CD4-positive, alpha-beta memory T cell (primary cell): Measurements from ENCODE around the gene STKLD1. TPM values are rescaled to one million over a fixed set of nuclear protein-coding genes. Genes with fewer than 3 reads are reported as not detected.
A peak's percentile ranks its signal among the peaks of the same experiment; 100 is the strongest.

Experiments
- CTCF ChIA-PET: fragments of 350-600 bp; sonication (Branson Sonifier 250); formaldehyde crosslinking; loops from one replicate; lab custom pipeline; 2021; ENCODE audit warnings: inconsistent platforms; ENCODE audit not compliant: partially characterized antibody; lab: Charles Lee
- POLR2A ChIA-PET: fragments of 350-600 bp; sonication (Branson Sonifier 250); formaldehyde crosslinking; loops from one replicate; lab custom pipeline; 2021; ENCODE audit not compliant: partially characterized antibody; lab: Charles Lee
- DNase-seq, 5 donors: peaks; one replicate each; pipeline versions ENCODE4 v3.0.0 to v3.0.0-alpha.2; 2020 to 2022; ENCODE audit warnings: mixed read lengths in 1 of 5
- H3K27ac ChIP-seq: one replicate; pipeline ENCODE4 v1.7.0; 2013; ENCODE audit warnings: low read depth, low read length
- H3K27me3 ChIP-seq: 2 replicates; pipeline ENCODE4 v1.7.0; 2013; ENCODE audit warnings: mild to moderate bottlenecking, low read length, moderate library complexity; ENCODE audit not compliant: insufficient read depth
- H3K36me3 ChIP-seq: 2 replicates; pipeline ENCODE4 v1.7.0; 2013; ENCODE audit warnings: mild to moderate bottlenecking, low read length, moderate library complexity; ENCODE audit not compliant: insufficient read depth
- H3K4me1 ChIP-seq: 2 replicates; pipeline ENCODE4 v1.7.0; 2013; ENCODE audit warnings: mild to moderate bottlenecking, low read length, moderate library complexity; ENCODE audit not compliant: insufficient read depth
- H3K4me3 ChIP-seq, 2 donors: one replicate each; pipeline ENCODE4 v1.7.0; 2013; ENCODE audit warnings: low read length in 2 of 2, mild to moderate bottlenecking in 1 of 2
- H3K9me3 ChIP-seq, 2 donors: one replicate each; pipeline ENCODE4 v1.7.0; 2013; ENCODE audit warnings: low read length in 2 of 2, control low read depth in 1 of 2; ENCODE audit not compliant: control insufficient read depth in 1 of 2
- H3K27ac Mint-ChIP-seq, 7 donors: one replicate each; pipeline ENCODE4 v1.8.0; 2020 to 2021; ENCODE audit warnings: mixed read lengths in 7 of 7, mild to moderate bottlenecking in 6 of 7, inconsistent platforms in 3 of 7, moderate library complexity in 3 of 7
- H3K27me3 Mint-ChIP-seq, 2 donors: one replicate each; pipeline ENCODE4 v1.8.0; 2020 to 2021; ENCODE audit warnings: mixed read lengths in 2 of 2
- H3K36me3 Mint-ChIP-seq, 2 donors: one replicate each; pipeline ENCODE4 v1.8.0; 2020 to 2021; ENCODE audit warnings: mixed read lengths in 2 of 2, inconsistent platforms in 1 of 2, mild to moderate bottlenecking in 1 of 2
- H3K4me1 Mint-ChIP-seq, 4 donors: one replicate each; pipeline ENCODE4 v1.8.0; 2020 to 2021; ENCODE audit warnings: mixed read lengths in 4 of 4, mild to moderate bottlenecking in 1 of 4
- H3K4me3 Mint-ChIP-seq, 8 donors: one replicate each; pipeline ENCODE4 v1.8.0; 2020 to 2021; ENCODE audit warnings: mixed read lengths in 8 of 8, mild to moderate bottlenecking in 7 of 8, moderate library complexity in 6 of 8, inconsistent platforms in 3 of 8
- H3K9me3 Mint-ChIP-seq, 8 donors: one replicate each; pipeline ENCODE4 v1.8.0; 2020 to 2021; ENCODE audit warnings: mixed read lengths in 8 of 8, mild to moderate bottlenecking in 5 of 8, inconsistent platforms in 3 of 8, moderate library complexity in 1 of 8
- intact Hi-C: fragments of 100-400 bp; cut with micrococcal nuclease; formaldehyde crosslinking; loops from one replicate; pipeline ENCODE4 v1.15.1; 2023
- polyA plus RNA-seq, 2 donors: library from polyadenylated mRNA; unstranded; fragments of 300-500 nt; fragmentation: Illumina TruSeq; gene quantifications; one replicate each; pipeline ENCODE4 v1.2.3, GENCODE V29; 2021
- total RNA-seq, 2 experiments: library from RNA; stranded (reverse); gene quantifications; one replicate each; pipeline ENCODE4 v1.2.3, GENCODE V29; 2021

The STKLD1 gene
- total and polyA plus RNA-seq, 4 experiments from 2014 or later: 1.4 to 2.1 (median 1.5) TPM; not detected in 1

- CTCF ChIA-PET: interaction anchor here (1.0 to 1.7 kb wide), 4 partner anchors 9 to 26 kb away, joined by 4 to 9 read pairs (median 4); partner anchors contain the start of genes SURF1 and SURF2
- peak; percentile 92 to 94 (median 92) for DNase-seq
- intact Hi-C loops: loop anchor here (1.0 to 2.0 kb wide), 5 partner anchors 8 to 111 kb away; partner anchors contain the start of genes CACFD1, STKLD1, SURF1 and SURF2
- Histone ChIP-seq H3K36me3 (peaks cover 64% of the 10 kb centered on the region), H3K27me3 (no peaks in the 10 kb centered on the region), H3K4me1 (peaks cover 33% of the 10 kb centered on the region), H3K9me3 (no peaks in the 10 kb centered on the region), H3K4me3 (peak within 1 kb of the TSS; percentile 80 to 99), H3K27ac (peak within 1 kb of the TSS; percentile 88)
- peaks cover 21 to 47% (median 33%) of the 10 kb centered on the region in 4 donors for H3K4me1 Mint-ChIP-seq
- peaks cover 37 to 65% of the 10 kb centered on the region in 2 donors for H3K36me3 Mint-ChIP-seq
- peak within 1 kb of the TSS; percentile 97 to 100 (median 98) for H3K4me3 Mint-ChIP-seq
- H3K27ac Mint-ChIP-seq: peak within 1 kb of the TSS; percentile 93 to 99 (median 96)
- no peaks in the 10 kb centered on the region for H3K27me3 Mint-ChIP-seq
- POLR2A ChIA-PET: interaction anchor here (0.7 to 18.1 kb wide), 13 partner anchors 8 to 678 kb away, joined by 3 to 437 read pairs (median 6); partner anchors contain the start of genes AK8, CACFD1, DDX31 and GTF3C4
- no peaks in the 10 kb centered on the region for H3K9me3 Mint-ChIP-seq
Measured at GRCh38 chr9:133347985-133348717, 28.0 kb upstream of the STKLD1 start, which contains the start of the genes MED22 and RPL7A. MED22 (minus strand) TSS chr9:133348131; CDS start chr9:133346662, 1,469 bp downstream. RPL7A (plus strand) TSS chr9:133348218; CDS start chr9:133348244, 26 bp downstream.

- peaks cover 21 to 50% (median 33%) of the 10 kb centered on the region in 4 donors for H3K4me1 Mint-ChIP-seq
- H3K4me3 Mint-ChIP-seq: peak overlapping the region; percentile 97 to 100 (median 98)
- ChIA-PET POLR2A (interaction anchor here (0.7 to 18.1 kb wide), 9 partner anchors 7 to 318 kb away, joined by 3 to 437 read pairs (median 7); partner anchors contain the start of genes CACFD1, GTF3C5, STKLD1 and SURF1), CTCF (interaction anchor here (1.1 to 1.7 kb wide), 3 partner anchors 19 to 26 kb away, joined by 4 to 9 read pairs (median 4); no protein-coding TSS in a partner anchor)
- intact Hi-C loops: loop anchor here (1.0 to 2.0 kb wide), 5 partner anchors 7 to 110 kb away; partner anchors contain the start of genes CACFD1, STKLD1, SURF1 and SURF2
- peaks cover 37 to 68% of the 10 kb centered on the region in 2 donors for H3K36me3 Mint-ChIP-seq
- H3K27me3 Mint-ChIP-seq: no peaks in the 10 kb centered on the region
- H3K9me3 Mint-ChIP-seq: no peaks in the 10 kb centered on the region
- Histone ChIP-seq H3K9me3 (no peaks in the 10 kb centered on the region), H3K27me3 (no peaks in the 10 kb centered on the region), H3K27ac (peak overlapping the region; percentile 88), H3K36me3 (peaks cover 64% of the 10 kb centered on the region), H3K4me3 (peak overlapping the region; percentile 80 to 99), H3K4me1 (peaks cover 33% of the 10 kb centered on the region)
- peak in 1 of 5 donors; percentile 40 for DNase-seq
- peak overlapping the region; percentile 93 to 99 (median 96) for H3K27ac Mint-ChIP-seq
Measured at GRCh38 chr9:133348718-133349573, 27.2 kb upstream of the STKLD1 start.

- CTCF ChIA-PET: interaction anchor here (2.3 to 2.7 kb wide), 2 partner anchors 16 to 21 kb away, joined by 7 to 15 read pairs; no protein-coding TSS in a partner anchor
- intact Hi-C loops: loop anchor here (2.0 kb wide), 1 partner anchor 109 kb away; the partner anchor contains the start of gene CACFD1
- POLR2A ChIA-PET: interaction anchor here (1.1 to 18.1 kb wide), 2 partner anchors 21 to 148 kb away, joined by 3 to 437 read pairs; partner anchors contain the start of genes STKLD1 and SURF4
- Mint-ChIP-seq H3K4me3 (peak overlapping the region in 6 of 8 donors; percentile 17 to 100 (median 29)), H3K9me3 (no peaks in the 10 kb centered on the region), H3K4me1 (peaks cover 23 to 57% (median 37%) of the 10 kb centered on the region in 4 donors), H3K27me3 (no peaks in the 10 kb centered on the region), H3K36me3 (peaks cover 33 to 66% of the 10 kb centered on the region in 2 donors), H3K27ac (peak overlapping the region in 6 of 7 donors; percentile 22 to 96 (median 93))
- no peaks in the 10 kb centered on the region for H3K27me3 ChIP-seq
- H3K36me3 ChIP-seq: peaks cover 52% of the 10 kb centered on the region
- peak in 1 of 5 donors; percentile 22 for DNase-seq
- peak overlapping the region; percentile 88 for H3K27ac ChIP-seq
- H3K9me3 ChIP-seq: no peaks in the 10 kb centered on the region
- peaks cover 37% of the 10 kb centered on the region for H3K4me1 ChIP-seq
- no peak overlapping the region for H3K4me3 ChIP-seq
Measured at GRCh38 chr9:133349965-133350616, 26.1 kb upstream of the STKLD1 start.

- DNase-seq: no peak
- peaks cover 20 to 55% (median 34%) of the 10 kb centered on the region in 4 donors for H3K4me1 Mint-ChIP-seq
Measured at GRCh38 chr9:133351526-133351907, 24.6 kb upstream of the STKLD1 start.

GRCh38 chr9:133351908-133352634 lies 24.1 kb upstream of the STKLD1 start:
- Histone ChIP-seq H3K4me1 (peaks cover 33% of the 10 kb centered on the region), H3K27me3 (no peaks in the 10 kb centered on the region), H3K27ac (no peak overlapping the region), H3K9me3 (no peaks in the 10 kb centered on the region), H3K4me3 (no peak overlapping the region), H3K36me3 (peaks cover 43% of the 10 kb centered on the region)
- Mint-ChIP-seq H3K27me3 (no peaks in the 10 kb centered on the region), H3K36me3 (peaks cover 33 to 62% of the 10 kb centered on the region in 2 donors), H3K4me1 (peaks cover 15 to 52% (median 31%) of the 10 kb centered on the region in 4 donors), H3K4me3 (no peak overlapping the region), H3K27ac (peak overlapping the region in 2 of 7 donors; percentile 10 to 44), H3K9me3 (no peaks in the 10 kb centered on the region)
- ChIA-PET CTCF (interaction anchor here (0.9 to 2.7 kb wide), 4 partner anchors 9 to 51 kb away, joined by 3 to 15 read pairs (median 5); no protein-coding TSS in a partner anchor), POLR2A (interaction anchor here (0.6 to 18.1 kb wide), 3 partner anchors 19 to 218 kb away, joined by 3 to 437 read pairs (median 3); partner anchors contain the start of genes STKLD1 and SURF4)
- peak in 2 of 5 donors; percentile 20 to 37 for DNase-seq
- intact Hi-C loops: no loop called here

More at GRCh38 chr9:133351526-133351907, 24.6 kb upstream of the STKLD1 start:
- no peaks in the 10 kb centered on the region for H3K27me3 ChIP-seq
- no peak overlapping the region for H3K4me3 Mint-ChIP-seq
- peaks cover 33 to 66% of the 10 kb centered on the region in 2 donors for H3K36me3 Mint-ChIP-seq
- H3K4me1 ChIP-seq: peaks cover 35% of the 10 kb centered on the region
- H3K36me3 ChIP-seq: peaks cover 43% of the 10 kb centered on the region
- intact Hi-C loops: no loop called here
- POLR2A ChIA-PET: interaction anchor here (18.1 kb wide), 1 partner anchor 19 kb away, joined by 437 read pairs; the partner anchor contains the start of genes STKLD1 and SURF4
- peak overlapping the region in 4 of 7 donors; percentile 18 to 66 (median 50) for H3K27ac Mint-ChIP-seq
- no peaks in the 10 kb centered on the region for H3K9me3 ChIP-seq
- H3K4me3 ChIP-seq: no peak overlapping the region
- H3K9me3 Mint-ChIP-seq: no peaks in the 10 kb centered on the region
- no peaks in the 10 kb centered on the region for H3K27me3 Mint-ChIP-seq
- CTCF ChIA-PET: interaction anchor here (0.9 to 2.7 kb wide), 5 partner anchors 8 to 51 kb away, joined by 3 to 15 read pairs (median 3); no protein-coding TSS in a partner anchor
- no peak overlapping the region for H3K27ac ChIP-seq
